HG02642 (cell line): ENCODE results near the gene WWP2.
A peak's percentile ranks its signal among the peaks of the same experiment; 100 is the strongest.
"Not testable (repeated sequence)": the region's sequence is repeated elsewhere in the genome, so short reads cannot be mapped to it uniquely, and the experiment has no call there.

Experiments
- ATAC-seq: cut with Tn5 transposase; IDR thresholded peaks from one replicate; pipeline ENCODE4 v1.9.1; 2021; ENCODE audit warnings: mild to moderate bottlenecking; ENCODE audit not compliant: unreplicated experiment, poor library complexity

Gene WWP2

DNA sequence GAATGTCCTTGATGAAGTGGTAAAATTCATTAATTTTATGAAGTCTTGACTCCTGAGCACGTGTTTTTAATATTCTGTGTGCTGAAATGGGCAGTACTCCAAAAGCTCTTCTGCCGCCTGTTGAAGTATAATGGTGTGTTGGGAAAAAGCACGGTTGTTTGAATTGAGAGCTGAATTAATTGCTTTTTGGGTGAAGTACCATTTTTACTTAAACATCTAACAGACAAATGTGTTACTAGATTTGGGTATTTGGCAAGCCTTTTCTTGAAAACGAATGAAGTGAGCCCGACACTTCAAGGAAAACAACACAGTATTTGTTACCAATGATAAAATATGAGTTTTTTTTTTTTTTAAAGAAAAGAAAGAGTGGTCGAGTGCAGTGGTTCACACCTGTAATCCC, 22.5 kb downstream of the WWP2 start:
- ATAC-seq, result no peak

DNA sequence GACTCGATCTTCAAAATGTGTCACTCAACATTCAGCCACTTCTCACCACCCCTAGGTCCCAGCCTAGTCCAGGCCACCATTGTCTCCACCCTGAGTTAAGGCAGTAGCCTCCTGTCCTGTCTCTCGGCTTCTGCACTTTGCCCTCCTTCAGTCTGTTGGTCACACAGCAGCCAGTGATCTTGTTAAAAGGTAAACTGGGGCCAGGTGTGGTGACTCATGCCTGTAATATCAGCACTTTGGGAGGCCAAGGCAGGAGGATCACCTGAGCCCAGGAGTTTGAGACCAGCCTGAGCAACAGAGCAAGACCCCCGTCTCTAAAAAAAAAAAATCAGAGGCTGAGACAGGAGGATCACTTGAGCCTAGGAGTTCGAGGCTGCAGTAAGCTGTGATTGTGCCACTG, 25.8 kb downstream of the WWP2 start:
- ATAC-seq, result no peak

GRCh38 chr16:69791391-69791847, 29.3 kb downstream of the WWP2 start:
- ATAC-seq, result not testable (repeated sequence)

DNA sequence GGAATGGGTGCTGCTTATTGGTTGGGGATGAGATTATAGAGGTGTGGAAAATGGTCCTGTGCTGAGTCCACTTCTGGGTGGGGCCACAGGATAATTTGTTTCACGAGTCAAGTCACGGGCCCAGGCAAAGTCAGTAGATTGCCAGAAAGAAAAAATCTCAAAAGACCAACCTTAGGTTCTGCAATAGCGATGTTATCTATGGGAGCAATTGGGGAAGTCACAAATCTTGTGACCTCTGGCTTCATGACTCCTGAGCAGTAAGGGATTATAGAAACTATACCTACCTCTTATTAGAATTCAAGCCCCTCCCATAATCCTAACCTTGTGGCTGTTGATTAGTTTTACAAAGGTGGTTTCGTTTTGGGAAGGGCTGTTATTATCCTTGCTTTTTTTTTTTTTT, 31.4 kb downstream of the WWP2 start:
- ATAC-seq, result no peak

GRCh38 chr16:69794486-69794885, 32.4 kb downstream of the WWP2 start:
- no peak for ATAC-seq

- no peak for ATAC-seq
Measured at GRCh38 chr16:69796285-69797118, 34.4 kb downstream of the WWP2 start.

DNA sequence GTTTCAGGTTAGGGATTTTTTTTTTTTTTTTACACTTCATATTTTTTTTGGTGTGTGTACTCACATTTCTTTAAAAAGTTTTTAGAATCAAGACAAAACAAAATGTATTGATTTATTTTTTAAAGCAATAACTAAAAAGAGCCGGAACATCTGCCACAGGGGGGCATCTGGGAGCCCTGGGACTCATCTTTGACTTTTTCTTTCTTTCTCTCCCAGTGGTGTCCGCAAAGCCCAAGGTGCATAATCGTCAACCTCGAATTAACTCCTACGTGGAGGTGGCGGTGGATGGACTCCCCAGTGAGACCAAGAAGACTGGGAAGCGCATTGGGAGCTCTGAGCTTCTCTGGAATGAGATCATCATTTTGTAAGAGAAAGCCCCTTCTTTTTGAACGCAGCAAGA, 36.3 kb downstream of the WWP2 start:
- ATAC-seq, result no peak

- ATAC-seq, result no peak
Measured at GRCh38 chr16:69799611-69800031, 37.5 kb downstream of the WWP2 start.

DNA sequence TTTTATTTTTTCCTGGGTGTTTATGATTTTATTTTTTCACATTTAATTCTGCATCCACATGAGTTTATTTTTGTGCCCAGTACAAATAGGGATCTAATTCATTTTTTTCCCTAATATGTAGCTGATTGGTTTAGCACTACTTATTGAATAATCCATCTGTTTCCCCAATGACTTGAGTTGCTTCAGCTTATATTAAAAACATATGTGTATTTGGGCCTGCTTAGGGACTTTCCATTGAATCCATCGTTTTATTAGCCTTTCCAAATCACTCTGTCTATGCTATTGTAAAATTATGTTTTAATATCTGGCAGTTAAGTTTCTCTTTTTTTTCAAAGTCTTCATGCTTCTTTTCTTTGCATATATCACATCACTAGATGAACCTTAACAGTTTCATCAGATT, 42.2 kb downstream of the WWP2 start:
- no peak for ATAC-seq

GRCh38 chr16:69806776-69807175, 44.6 kb downstream of the WWP2 start:
- ATAC-seq, result not testable (repeated sequence)

GRCh38 chr16:69812688-69813014, 50.5 kb downstream of the WWP2 start:
- no peak for ATAC-seq

DNA sequence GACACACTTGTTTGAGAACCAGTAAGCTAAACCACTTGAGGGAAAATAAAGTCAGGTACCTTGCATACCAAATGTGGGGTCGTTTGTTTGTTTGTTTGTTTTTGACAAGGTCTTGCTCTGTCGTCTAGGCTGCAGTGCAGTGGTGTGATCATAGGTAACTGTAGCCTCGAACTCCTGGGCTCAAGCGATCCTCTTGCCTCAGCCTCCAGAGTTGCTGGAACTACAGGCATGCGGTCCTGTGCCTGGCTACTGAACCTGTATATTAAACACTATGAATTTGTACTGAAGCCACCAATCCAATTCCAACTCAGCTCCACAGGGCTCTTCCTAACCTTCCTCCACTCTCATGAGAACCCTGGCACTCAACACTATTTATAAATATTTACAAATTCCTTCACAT, 51.9 kb downstream of the WWP2 start:
- no peak for ATAC-seq

- ATAC-seq, result no peak
Measured at GRCh38 chr16:69814561-69814960, 52.4 kb downstream of the WWP2 start.

GRCh38 chr16:69815216-69815883, 53.2 kb downstream of the WWP2 start:
- not testable (repeated sequence) for ATAC-seq

GRCh38 chr16:69816996-69817395, 54.9 kb downstream of the WWP2 start:
- ATAC-seq, result no peak

DNA sequence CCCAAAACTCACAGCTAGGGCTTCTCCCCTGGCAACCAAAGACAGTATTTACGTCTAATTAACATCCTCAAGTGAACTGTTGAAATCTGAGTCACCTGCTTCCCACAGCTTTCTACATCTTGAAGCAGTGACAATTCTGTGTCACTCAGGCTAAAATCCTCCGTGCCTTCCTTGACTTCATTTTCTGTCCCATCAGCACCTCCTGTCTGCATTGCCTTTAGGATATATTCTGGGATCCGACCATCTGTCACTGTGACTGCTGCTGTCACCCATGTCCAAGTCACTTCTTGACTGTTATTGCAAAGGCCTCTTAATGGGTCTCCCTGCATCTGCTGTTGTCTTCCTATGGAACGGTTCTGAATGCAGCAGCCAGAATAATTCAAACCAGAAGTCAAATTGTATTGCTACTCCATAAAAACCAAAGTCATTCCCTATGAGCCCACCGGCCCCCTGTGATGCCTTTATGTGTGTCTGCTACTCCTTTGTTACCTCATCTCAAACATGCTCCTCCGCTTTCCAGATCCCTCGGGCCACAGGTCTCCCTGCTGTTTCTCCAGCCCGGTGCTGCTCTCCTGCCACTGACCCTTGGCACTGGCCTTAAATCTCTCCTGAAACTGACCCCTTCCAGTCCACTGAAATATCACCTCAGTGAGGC, 56.9 kb downstream of the WWP2 start:
- no peak for ATAC-seq

- ATAC-seq, result no peak
Measured at GRCh38 chr16:69820926-69821541, 58.9 kb downstream of the WWP2 start.

GRCh38 chr16:69821844-69822173, 59.7 kb downstream of the WWP2 start:
- no peak for ATAC-seq

DNA sequence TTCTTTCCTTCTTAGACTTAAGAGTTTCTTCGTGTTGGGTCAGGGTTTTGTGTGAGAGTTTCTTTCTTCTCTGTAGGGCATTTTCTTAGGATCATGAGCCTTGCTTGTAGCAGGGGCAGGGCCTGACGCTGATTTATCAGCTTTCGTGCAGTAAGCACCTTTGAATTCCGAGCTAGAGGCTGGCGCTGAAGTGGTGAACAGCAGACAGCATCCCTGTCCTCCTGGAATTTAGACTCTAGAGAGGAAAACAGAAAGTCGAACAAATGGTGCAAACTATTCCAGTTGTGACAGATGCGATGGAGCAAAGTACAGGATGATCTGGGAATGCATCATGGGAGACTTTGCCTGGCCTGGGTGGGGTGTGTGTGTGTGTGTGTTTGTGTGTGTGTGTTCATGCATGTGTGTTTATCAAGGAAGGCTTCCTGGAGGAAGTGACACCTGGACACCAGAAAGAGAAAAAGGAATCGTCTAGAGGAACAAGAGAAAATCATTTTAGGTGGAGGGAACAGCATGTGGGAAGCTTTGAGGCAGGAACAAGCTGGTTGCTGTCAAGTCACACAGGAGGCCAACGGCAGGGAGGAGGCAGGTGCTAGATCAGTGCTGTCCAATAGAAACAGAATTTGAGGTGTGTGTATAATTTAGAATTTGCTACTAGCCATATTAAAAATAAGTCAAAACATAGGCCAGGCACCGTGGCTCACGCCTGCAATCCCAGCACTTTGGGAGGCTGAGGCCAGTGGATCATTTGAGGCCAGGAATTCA, 60.2 kb downstream of the WWP2 start:
- ATAC-seq, result no peak

DNA sequence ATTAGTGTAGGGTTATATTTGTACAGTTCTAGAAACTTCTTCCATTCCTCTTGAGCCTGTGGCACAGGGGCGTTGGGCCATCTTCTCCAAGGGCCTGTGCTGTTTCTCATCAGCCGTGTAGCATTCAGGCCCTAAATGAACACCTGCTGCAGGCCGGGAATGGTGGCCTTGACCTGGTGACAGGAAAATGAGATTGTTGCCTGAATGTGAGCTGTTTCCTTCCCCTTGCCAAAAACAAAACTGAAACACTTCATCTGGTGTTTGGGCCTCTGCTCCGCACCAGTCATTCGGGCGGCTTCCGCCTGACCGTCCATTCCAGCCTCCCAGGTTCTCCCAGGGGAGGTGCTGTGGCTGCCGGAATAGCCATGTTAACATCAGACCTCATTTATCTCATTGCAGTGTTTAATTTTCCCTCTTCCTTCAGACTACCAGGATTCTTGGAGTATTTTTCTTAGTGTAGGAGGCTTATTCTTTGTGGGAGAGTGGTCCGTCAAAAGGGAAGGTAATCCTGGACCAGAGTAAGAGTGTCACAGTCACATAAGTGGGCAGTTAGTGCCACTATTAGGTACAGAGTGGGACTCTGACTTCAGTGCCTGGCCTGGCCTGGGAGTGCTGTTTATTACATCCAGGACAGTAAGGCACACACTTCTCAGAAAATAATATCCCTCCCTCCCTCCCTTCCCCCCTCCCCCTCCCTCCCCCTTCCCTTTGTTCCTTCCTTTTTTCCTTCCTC, 61.9 kb downstream of the WWP2 start:
- ATAC-seq, result peak; percentile 89
